Loucy (cell line): Measurements from ENCODE around the gene RIMS1.

Experiments
- CTCF ChIP-seq: fragments of 200-600 bp; sonication (generic); conservative IDR thresholded peaks from 2 replicates; pipeline ENCODE4 v1.5.1; 2014; ENCODE audit warnings: mild to moderate bottlenecking, antibody characterized with exemption, low read length
- EZH2phosphoT487 ChIP-seq: fragments of 200-600 bp; IDR thresholded peaks from 2 replicates; pipeline ENCODE4 v1.6.1; 2018; ENCODE audit warnings: antibody characterized with exemption, mild to moderate bottlenecking, moderate library complexity, borderline replicate concordance

- no peak for TF ChIP-seq CTCF
- no peak for TF ChIP-seq EZH2phosphoT487
These were observed 381.1 kb downstream of the RIMS1 start for GRCh38 chr6:72267470-72267869.
